ENCODE measurements around the gene BCAM. TPM values are rescaled to one million over a fixed set of nuclear protein-coding genes. Genes with fewer than 3 reads are reported as not detected.

Gene BCAM
- total and polyA plus RNA-seq, 2 of the 4 experiments (the other 2 are of a cell fraction), result 2.3 to 35.7 TPM

GRCh38 chr19:44788971-44789370 is 19.9 kb upstream of the BCAM start:
- Histone ChIP-seq H3K27me3 (ENCODE audit: control insufficient read depth, insufficient read depth, low read length) (no peaks in the 10 kb centered on the region), H3K4ac (ENCODE audit: low read depth, low read length) (no peak overlapping the region), H3K14ac (replicated peaks; ENCODE audit: low read depth, low read length) (no peak overlapping the region), H4K91ac (ENCODE audit: insufficient read depth, low read depth, low read length) (no peak overlapping the region), H4K20me1 (ENCODE audit: insufficient read depth, low read length) (no peaks in the 10 kb centered on the region), H3K4me3 (ENCODE audit: insufficient read depth, low read depth, low read length) (no peak overlapping the region), H2BK120ac (ENCODE audit: low read depth, low read length) (no peak overlapping the region), H3K9me3 (ENCODE audit: control insufficient read depth, insufficient read depth, low read length) (no peaks in the 10 kb centered on the region), H2AK9ac (replicated peaks; ENCODE audit: low read depth, low read length, poor library complexity) (no peak overlapping the region), H3K79me1 (ENCODE audit: low read depth in 1 of 2, low read length in 2 of 2) (no peaks in the 10 kb centered on the region), H3K23ac (ENCODE audit: low read depth, low read length) (no peak overlapping the region), H3K36me3 (ENCODE audit: control insufficient read depth, insufficient read depth, low read length) (no peaks in the 10 kb centered on the region), H3K56ac (ENCODE audit: extremely low read depth, insufficient read depth, low read length) (no peak overlapping the region), H4K5ac (ENCODE audit: low read depth, low read length) (no peak overlapping the region), H3K27ac (ENCODE audit: insufficient read depth, low read length) (no peak overlapping the region), H3K4me1 (ENCODE audit: control insufficient read depth, insufficient read depth, low read length) (no peaks in the 10 kb centered on the region), H2BK15ac (ENCODE audit: low read depth, low read length) (no peak overlapping the region), H2AFZ (replicated peaks; ENCODE audit: low read length, poor library complexity) (no peak overlapping the region), H3K9me1 (ENCODE audit: insufficient read depth, low read length) (no peaks in the 10 kb centered on the region), H2BK20ac (ENCODE audit: low read depth, low read length) (0 out of 2 replicates have a peak overlapping the region, but pooled peaks have one; percentile 45), H2BK5ac (ENCODE audit: low read depth, low read length, poor library complexity, severe bottlenecking) (no peak overlapping the region), H4K8ac (ENCODE audit: low read depth in 2 of 2, low read length in 2 of 2) (no peak overlapping the region), H2AK5ac (ENCODE audit: low read depth, low read length) (no peak overlapping the region; the same call in 1 of the 2 replicates), H3K9ac (ENCODE audit: low read depth, low read length) (no peak overlapping the region), H3K18ac (ENCODE audit: low read depth, low read length) (no peak overlapping the region), H3K4me2 (ENCODE audit: low read depth, low read length) (no peak overlapping the region)
- intact Hi-C loops (cut with micrococcal nuclease), result no loop called here
- 100% methylated on average over 1 of the region's 6 CpGs; no CpG with 5 or more reads in 1 of the 2 experiments for WGBS, 2 experiments (ENCODE audit: extremely low coverage in 2 of 2, insufficient read length in 1 of 2)
- ATAC-seq (ENCODE audit: low read depth) (no peak), DNase-seq (no peak)
- TF ChIP-seq CHD1 (IDR thresholded peaks at IDR 0.05; ENCODE audit: low read depth, low read length) (no peak), USF2 (IDR thresholded peaks at IDR 0.05; ENCODE audit: low read depth, low read length) (no peak), RFX5 (IDR thresholded peaks at IDR 0.05; ENCODE audit: low read depth, low read length) (no peak), FOS (IDR thresholded peaks at IDR 0.05; ENCODE audit: low read depth, low read length) (no peak), CTCF (conservative IDR thresholded peaks at IDR 0.05; ENCODE audit: low read depth, low read length) (no peak), MXI1 (IDR thresholded peaks at IDR 0.05; ENCODE audit: borderline replicate concordance, low read depth, low read length) (no peak), MAFK (IDR thresholded peaks at IDR 0.05; ENCODE audit: low read depth, low read length) (no peak), ELK1 (IDR thresholded peaks at IDR 0.05; ENCODE audit: borderline replicate concordance, low read depth, low read length) (no peak), CEBPB (IDR thresholded peaks at IDR 0.05; ENCODE audit: low read depth, low read length) (no peak), RAD21 (IDR thresholded peaks at IDR 0.05; ENCODE audit: low read length) (no peak), RCOR1 (IDR thresholded peaks at IDR 0.05; ENCODE audit: insufficient replicate concordance, low read length) (no peak), POLR2A (IDR thresholded peaks at IDR 0.05; ENCODE audit: low read depth, low read length) (no peak), SMC3 (IDR thresholded peaks at IDR 0.05; ENCODE audit: low read depth, low read length) (no peak), BHLHE40 (IDR thresholded peaks at IDR 0.05; ENCODE audit: low read depth, low read length) (no peak), NFE2L2 (IDR thresholded peaks at IDR 0.05; ENCODE audit: low read depth, low read length) (no peak), MAZ (IDR thresholded peaks at IDR 0.05; ENCODE audit: borderline replicate concordance, low read depth, low read length) (no peak)
- dilution Hi-C loops (cut with HindIII; ENCODE audit: low sequenced_read_pairs, unreplicated experiment), result no loop called here
- CTCF ChIA-PET, result no interaction called here
- in situ Hi-C loops (cut with MboI; ENCODE audit: low sequenced_read_pairs), result loop anchor here (25.0 kb wide), 1 partner anchor 227 kb away; no protein-coding TSS in a partner anchor
- no TSS peak for BruUV-seq (replicated peaks)
- POLR2A ChIA-PET (ENCODE audit: unreplicated experiment), result no interaction called here
